ENCODE results near the gene RARS1.

Gene RARS1

DNA sequence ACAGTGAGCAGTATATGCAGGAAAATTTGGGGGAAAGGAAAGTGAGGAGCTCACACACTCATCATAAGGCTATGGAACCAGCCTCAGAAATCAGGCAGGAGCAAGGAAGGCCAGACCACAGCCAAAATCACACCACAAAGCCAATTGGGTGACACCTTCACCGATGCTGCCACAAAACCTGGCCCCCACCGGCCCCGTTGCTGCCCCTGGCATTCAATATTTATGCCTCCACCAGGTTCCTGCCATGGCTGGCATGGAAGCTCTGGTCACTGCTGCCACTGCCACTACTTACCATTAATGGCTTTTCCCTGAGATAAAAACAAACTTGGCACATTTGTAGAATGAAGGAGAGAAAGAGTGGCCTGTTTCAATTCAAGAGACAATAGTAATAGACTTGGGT, 28.7 kb upstream of the RARS1 start:
- DNase-seq (ENCODE audit: insufficient read length, low spot score) (no peak), FAIRE-seq (no peak)
- TF ChIP-seq POU2F2 (IDR thresholded peaks at IDR 0.05; ENCODE audit: low read depth, low read length) (no peak), POLR2AphosphoS5 (IDR thresholded peaks at IDR 0.05; ENCODE audit: low read depth, low read length) (no peak), TAF1 (IDR thresholded peaks at IDR 0.05; ENCODE audit: low read depth, low read length) (no peak), SPI1 (IDR thresholded peaks at IDR 0.05; ENCODE audit: low read depth, low read length) (no peak), PAX5 (IDR thresholded peaks at IDR 0.05; ENCODE audit: insufficient read depth, low read length, severe bottlenecking) (no peak), POLR2A (IDR thresholded peaks at IDR 0.05; ENCODE audit: low read depth, low read length) (no peak)

GRCh38 chr5:168460606-168461005, 25.7 kb upstream of the RARS1 start:
- no peak for DNase-seq (ENCODE audit: insufficient read length, low spot score)
- TF ChIP-seq POLR2AphosphoS5 (IDR thresholded peaks at IDR 0.05; ENCODE audit: low read depth, low read length) (no peak), SPI1 (IDR thresholded peaks at IDR 0.05; ENCODE audit: low read depth, low read length) (no peak), PAX5 (IDR thresholded peaks at IDR 0.05; ENCODE audit: insufficient read depth, low read length, severe bottlenecking) (no peak), POU2F2 (IDR thresholded peaks at IDR 0.05; ENCODE audit: low read depth, low read length) (no peak), TAF1 (IDR thresholded peaks at IDR 0.05; ENCODE audit: low read depth, low read length) (no peak), POLR2A (IDR thresholded peaks at IDR 0.05; ENCODE audit: low read depth, low read length) (no peak)
- FAIRE-seq, result no peak

GRCh38 chr5:168463081-168463480, 23.2 kb upstream of the RARS1 start:
- no peak for TF ChIP-seq POU2F2 (IDR thresholded peaks at IDR 0.05; ENCODE audit: low read depth, low read length)
- TF ChIP-seq POLR2AphosphoS5 (IDR thresholded peaks at IDR 0.05; ENCODE audit: low read depth, low read length), result no peak
- TF ChIP-seq SPI1 (IDR thresholded peaks at IDR 0.05; ENCODE audit: low read depth, low read length), result no peak
- no peak for TF ChIP-seq TAF1 (IDR thresholded peaks at IDR 0.05; ENCODE audit: low read depth, low read length)
- no peak for TF ChIP-seq POLR2A (IDR thresholded peaks at IDR 0.05; ENCODE audit: low read depth, low read length)
- TF ChIP-seq PAX5 (IDR thresholded peaks at IDR 0.05; ENCODE audit: insufficient read depth, low read length, severe bottlenecking), result no peak
- DNase-seq (ENCODE audit: insufficient read length, low spot score), result no peak
- no peak for FAIRE-seq

- TF ChIP-seq POLR2A (IDR thresholded peaks at IDR 0.05; ENCODE audit: low read depth, low read length) (no peak), SPI1 (IDR thresholded peaks at IDR 0.05; ENCODE audit: low read depth, low read length) (no peak), POU2F2 (IDR thresholded peaks at IDR 0.05; ENCODE audit: low read depth, low read length) (no peak), PAX5 (IDR thresholded peaks at IDR 0.05; ENCODE audit: insufficient read depth, low read length, severe bottlenecking) (no peak), TAF1 (IDR thresholded peaks at IDR 0.05; ENCODE audit: low read depth, low read length) (no peak), POLR2AphosphoS5 (IDR thresholded peaks at IDR 0.05; ENCODE audit: low read depth, low read length) (no peak)
- FAIRE-seq, result no peak
- DNase-seq (ENCODE audit: insufficient read length, low spot score), result no peak
Observed at GRCh38 chr5:168464214-168464613, 22.1 kb upstream of the RARS1 start.

GRCh38 chr5:168464641-168465040, 21.6 kb upstream of the RARS1 start:
- DNase-seq (ENCODE audit: insufficient read length, low spot score) (no peak), FAIRE-seq (no peak)
- TF ChIP-seq POLR2AphosphoS5 (IDR thresholded peaks at IDR 0.05; ENCODE audit: low read depth, low read length), result no peak
- no peak for TF ChIP-seq TAF1 (IDR thresholded peaks at IDR 0.05; ENCODE audit: low read depth, low read length)
- no peak for TF ChIP-seq PAX5 (IDR thresholded peaks at IDR 0.05; ENCODE audit: insufficient read depth, low read length, severe bottlenecking)
- TF ChIP-seq POU2F2 (IDR thresholded peaks at IDR 0.05; ENCODE audit: low read depth, low read length), result no peak
- no peak for TF ChIP-seq SPI1 (IDR thresholded peaks at IDR 0.05; ENCODE audit: low read depth, low read length)
- no peak for TF ChIP-seq POLR2A (IDR thresholded peaks at IDR 0.05; ENCODE audit: low read depth, low read length)

- no peak for FAIRE-seq
- DNase-seq (ENCODE audit: insufficient read length, low spot score), result no peak
- TF ChIP-seq TAF1 (IDR thresholded peaks at IDR 0.05; ENCODE audit: low read depth, low read length), result no peak
- TF ChIP-seq POLR2AphosphoS5 (IDR thresholded peaks at IDR 0.05; ENCODE audit: low read depth, low read length), result no peak
- TF ChIP-seq POLR2A (IDR thresholded peaks at IDR 0.05; ENCODE audit: low read depth, low read length), result no peak
- TF ChIP-seq POU2F2 (IDR thresholded peaks at IDR 0.05; ENCODE audit: low read depth, low read length), result no peak
- TF ChIP-seq PAX5 (IDR thresholded peaks at IDR 0.05; ENCODE audit: insufficient read depth, low read length, severe bottlenecking), result no peak
- TF ChIP-seq SPI1 (IDR thresholded peaks at IDR 0.05; ENCODE audit: low read depth, low read length), result no peak
Observed at GRCh38 chr5:168467755-168468330, 18.4 kb upstream of the RARS1 start.

- TF ChIP-seq PAX5 (IDR thresholded peaks at IDR 0.05; ENCODE audit: insufficient read depth, low read length, severe bottlenecking), result no peak
- no peak for TF ChIP-seq SPI1 (IDR thresholded peaks at IDR 0.05; ENCODE audit: low read depth, low read length)
- FAIRE-seq (no peak), DNase-seq (ENCODE audit: insufficient read length, low spot score) (no peak)
Observed at GRCh38 chr5:168468836-168469235, 17.4 kb upstream of the RARS1 start.

DNA sequence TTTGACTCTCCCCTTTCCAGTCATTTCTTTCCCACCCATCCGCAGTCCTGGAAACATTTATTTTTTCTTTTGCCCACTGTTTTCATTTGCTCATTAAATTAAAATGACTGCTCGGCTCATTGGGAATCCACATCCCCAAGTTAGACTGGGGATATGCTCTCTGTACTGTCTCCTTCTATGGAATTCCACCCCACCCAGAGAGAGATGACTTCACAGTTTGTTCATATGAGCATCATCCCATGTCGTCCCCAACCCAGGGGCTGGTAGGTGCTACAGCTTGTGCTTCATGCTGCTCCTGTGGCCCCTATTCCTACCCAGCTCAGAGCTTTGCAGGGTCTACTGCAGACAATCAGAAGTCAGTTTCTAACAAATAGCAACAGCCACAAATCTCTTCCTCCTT, 16.5 kb upstream of the RARS1 start:
- DNase-seq (ENCODE audit: insufficient read length, low spot score) (no peak), FAIRE-seq (no peak)
- TF ChIP-seq POU2F2 (IDR thresholded peaks at IDR 0.05; ENCODE audit: low read depth, low read length) (no peak), PAX5 (IDR thresholded peaks at IDR 0.05; ENCODE audit: insufficient read depth, low read length, severe bottlenecking) (no peak), POLR2AphosphoS5 (IDR thresholded peaks at IDR 0.05; ENCODE audit: low read depth, low read length) (no peak), POLR2A (IDR thresholded peaks at IDR 0.05; ENCODE audit: low read depth, low read length) (no peak)

DNA sequence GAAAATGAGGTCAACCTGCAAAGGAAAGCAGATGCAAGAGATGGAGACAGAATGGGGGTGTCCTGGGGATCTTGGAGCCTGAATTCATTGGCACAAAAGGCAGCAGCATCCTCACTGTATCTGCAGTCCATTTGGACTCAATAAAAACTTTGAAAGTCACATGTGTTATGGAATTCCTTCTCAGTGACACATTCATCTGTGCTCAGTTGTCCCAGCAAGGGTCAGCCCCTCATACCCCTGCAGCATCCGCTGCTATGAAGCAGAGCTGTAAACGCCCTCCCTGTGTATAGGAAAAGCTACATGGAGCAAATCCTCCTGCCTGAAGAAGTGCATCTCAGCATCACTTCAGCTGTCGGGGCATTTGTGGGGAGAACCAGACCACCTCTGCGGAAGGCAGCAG, 14.5 kb upstream of the RARS1 start:
- TF ChIP-seq TAF1 (IDR thresholded peaks at IDR 0.05; ENCODE audit: low read depth, low read length), result no peak
- no peak for TF ChIP-seq POLR2A (IDR thresholded peaks at IDR 0.05; ENCODE audit: low read depth, low read length)
- no peak for TF ChIP-seq POU2F2 (IDR thresholded peaks at IDR 0.05; ENCODE audit: low read depth, low read length)
- FAIRE-seq, result no peak
- no peak for DNase-seq (ENCODE audit: insufficient read length, low spot score)

- DNase-seq (ENCODE audit: insufficient read length, low spot score) (no peak), FAIRE-seq (no peak)
- TF ChIP-seq PAX5 (IDR thresholded peaks at IDR 0.05; ENCODE audit: insufficient read depth, low read length, severe bottlenecking), result no peak
- no peak for TF ChIP-seq SPI1 (IDR thresholded peaks at IDR 0.05; ENCODE audit: low read depth, low read length)
- TF ChIP-seq POU2F2 (IDR thresholded peaks at IDR 0.05; ENCODE audit: low read depth, low read length), result no peak
- no peak for TF ChIP-seq POLR2A (IDR thresholded peaks at IDR 0.05; ENCODE audit: low read depth, low read length)
- TF ChIP-seq TAF1 (IDR thresholded peaks at IDR 0.05; ENCODE audit: low read depth, low read length), result no peak
- no peak for TF ChIP-seq POLR2AphosphoS5 (IDR thresholded peaks at IDR 0.05; ENCODE audit: low read depth, low read length)
Observed at GRCh38 chr5:168472329-168472728, 13.9 kb upstream of the RARS1 start.
